ENCODE measurements around the gene GPR158. TPM values are rescaled to one million over a fixed set of nuclear protein-coding genes. Genes with fewer than 3 reads are reported as not detected.

GPR158 gene
- total and polyA plus RNA-seq, 2 experiments from 2014 or later: 0.18 to 0.61 TPM

GRCh38 chr10:25498645-25499044, 323.8 kb downstream of the GPR158 start:
- TF ChIP-seq, protein P1, sequence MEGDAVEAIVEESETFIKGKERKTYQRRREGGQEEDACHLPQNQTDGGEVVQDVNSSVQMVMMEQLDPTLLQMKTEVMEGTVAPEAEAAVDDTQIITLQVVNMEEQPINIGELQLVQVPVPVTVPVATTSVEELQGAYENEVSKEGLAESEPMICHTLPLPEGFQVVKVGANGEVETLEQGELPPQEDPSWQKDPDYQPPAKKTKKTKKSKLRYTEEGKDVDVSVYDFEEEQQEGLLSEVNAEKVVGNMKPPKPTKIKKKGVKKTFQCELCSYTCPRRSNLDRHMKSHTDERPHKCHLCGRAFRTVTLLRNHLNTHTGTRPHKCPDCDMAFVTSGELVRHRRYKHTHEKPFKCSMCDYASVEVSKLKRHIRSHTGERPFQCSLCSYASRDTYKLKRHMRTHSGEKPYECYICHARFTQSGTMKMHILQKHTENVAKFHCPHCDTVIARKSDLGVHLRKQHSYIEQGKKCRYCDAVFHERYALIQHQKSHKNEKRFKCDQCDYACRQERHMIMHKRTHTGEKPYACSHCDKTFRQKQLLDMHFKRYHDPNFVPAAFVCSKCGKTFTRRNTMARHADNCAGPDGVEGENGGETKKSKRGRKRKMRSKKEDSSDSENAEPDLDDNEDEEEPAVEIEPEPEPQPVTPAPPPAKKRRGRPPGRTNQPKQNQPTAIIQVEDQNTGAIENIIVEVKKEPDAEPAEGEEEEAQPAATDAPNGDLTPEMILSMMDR (IDR thresholded peaks at IDR 0.05; ENCODE audit: low read depth, low read length): no peak
- Histone ChIP-seq H3K27me3 (no peaks in the 10 kb centered on the region), H3K36me3 (no peaks in the 10 kb centered on the region), H3K27ac (no peak overlapping the region), H3K4me1 (ENCODE audit: low read depth) (peaks cover 49% of the 10 kb centered on the region), H3K9me3 (ENCODE audit: low read depth) (no peaks in the 10 kb centered on the region), H3K4me3 (no peak overlapping the region)
- DNase-seq (ENCODE audit: low read depth in 1 of 2, low spot score in 1 of 2): no peak

DNA sequence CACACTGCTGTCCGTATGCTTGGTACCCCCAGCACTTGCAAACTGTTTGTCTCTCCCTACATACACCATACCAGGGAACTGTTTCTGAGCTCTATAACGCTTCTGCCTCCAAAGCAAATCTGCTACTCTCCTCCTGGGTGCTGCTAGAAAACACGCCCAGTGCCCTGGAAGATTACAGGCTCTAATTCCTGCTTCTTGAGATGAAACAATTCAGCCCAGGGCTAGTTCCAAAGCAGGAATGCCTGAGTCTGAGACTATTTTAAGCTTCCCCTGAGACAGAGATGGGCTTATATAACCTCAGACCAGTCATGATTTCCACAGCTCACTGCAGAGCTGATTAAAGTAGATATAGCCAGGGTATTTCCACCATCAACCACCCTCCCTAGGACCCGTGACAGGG, 327.1 kb downstream of the GPR158 start:
- Histone ChIP-seq H3K9me3 (ENCODE audit: low read depth) (no peaks in the 10 kb centered on the region), H3K4me1 (ENCODE audit: low read depth) (peaks cover 35% of the 10 kb centered on the region), H3K27me3 (no peaks in the 10 kb centered on the region), H3K27ac (peak overlapping the region; percentile 4), H3K36me3 (no peaks in the 10 kb centered on the region), H3K4me3 (no peak overlapping the region)
- DNase-seq (ENCODE audit: low read depth in 1 of 2, low spot score in 1 of 2): peak; percentile 34 to 59
- TF ChIP-seq, protein P1 (IDR thresholded peaks at IDR 0.05; ENCODE audit: low read depth, low read length): no peak

- H3K27me3 ChIP-seq: no peaks in the 10 kb centered on the region
- peaks cover 35% of the 10 kb centered on the region for H3K4me1 ChIP-seq (ENCODE audit: low read depth)
- H3K27ac ChIP-seq: peak overlapping the region; percentile 13
- H3K9me3 ChIP-seq (ENCODE audit: low read depth): no peaks in the 10 kb centered on the region
- TF ChIP-seq, protein P1 (IDR thresholded peaks at IDR 0.05; ENCODE audit: low read depth, low read length): no peak
- H3K4me3 ChIP-seq: no peak overlapping the region
- no peaks in the 10 kb centered on the region for H3K36me3 ChIP-seq
- no peak for DNase-seq (ENCODE audit: low read depth in 1 of 2, low spot score in 1 of 2)
Observed at GRCh38 chr10:25502453-25502852, 327.7 kb downstream of the GPR158 start.

GRCh38 chr10:25504306-25504705, 329.5 kb downstream of the GPR158 start:
- TF ChIP-seq, protein P1 (IDR thresholded peaks at IDR 0.05; ENCODE audit: low read depth, low read length): no peak
- no peak for DNase-seq (ENCODE audit: low read depth in 1 of 2, low spot score in 1 of 2)
- Histone ChIP-seq H3K4me1 (ENCODE audit: low read depth) (peaks cover 53% of the 10 kb centered on the region), H3K36me3 (no peaks in the 10 kb centered on the region), H3K9me3 (ENCODE audit: low read depth) (no peaks in the 10 kb centered on the region), H3K27me3 (no peaks in the 10 kb centered on the region), H3K27ac (no peak overlapping the region), H3K4me3 (no peak overlapping the region)

DNA sequence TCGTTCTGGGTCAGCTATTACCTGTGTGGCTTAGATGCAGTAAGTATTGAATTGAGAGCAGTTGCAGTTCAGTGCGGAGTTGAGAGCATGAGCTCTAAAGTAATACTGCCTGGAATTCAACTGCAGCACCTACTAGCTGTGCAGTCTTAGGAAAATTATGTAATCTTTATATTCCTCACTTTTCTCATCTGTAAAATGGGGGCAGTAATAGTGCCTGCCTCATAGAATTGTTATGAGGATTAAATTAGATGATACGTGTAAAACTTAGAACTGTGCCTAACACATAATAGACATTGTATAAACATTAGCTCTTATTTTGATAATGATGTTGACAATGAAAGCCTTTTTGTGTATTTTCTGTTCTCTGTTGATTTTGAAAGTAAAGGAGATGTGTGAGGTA, 330.0 kb downstream of the GPR158 start:
- DNase-seq (ENCODE audit: low read depth in 1 of 2, low spot score in 1 of 2): no peak
- Histone ChIP-seq H3K9me3 (ENCODE audit: low read depth) (no peaks in the 10 kb centered on the region), H3K4me3 (no peak overlapping the region), H3K36me3 (no peaks in the 10 kb centered on the region), H3K4me1 (ENCODE audit: low read depth) (peaks cover 53% of the 10 kb centered on the region), H3K27me3 (no peaks in the 10 kb centered on the region), H3K27ac (no peak overlapping the region)
- TF ChIP-seq, protein P1 (IDR thresholded peaks at IDR 0.05; ENCODE audit: low read depth, low read length): no peak

DNA sequence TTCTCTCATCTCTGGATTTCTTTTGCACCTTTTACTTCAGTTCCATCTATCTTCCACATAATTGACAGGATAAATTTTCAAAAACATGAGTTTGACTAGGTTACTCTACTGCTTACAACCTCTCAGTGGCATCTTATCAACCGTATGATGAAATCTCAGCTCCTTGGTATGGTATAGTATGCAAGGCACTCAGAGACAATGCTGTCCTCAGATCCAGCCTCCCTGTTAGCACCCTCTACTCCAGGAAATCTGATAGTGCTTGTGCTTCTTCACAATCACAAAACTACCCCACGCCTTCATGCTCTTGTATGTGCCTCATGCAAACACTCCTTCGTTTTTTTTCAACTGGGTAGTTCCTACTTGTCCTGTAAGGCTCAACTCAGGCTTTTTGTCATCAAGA, 330.7 kb downstream of the GPR158 start:
- H3K36me3 ChIP-seq: no peaks in the 10 kb centered on the region
- DNase-seq (ENCODE audit: low read depth in 1 of 2, low spot score in 1 of 2): peak in 1 of 2 donors; percentile 47
- TF ChIP-seq, protein P1 (IDR thresholded peaks at IDR 0.05; ENCODE audit: low read depth, low read length): no peak
- peaks cover 53% of the 10 kb centered on the region for H3K4me1 ChIP-seq (ENCODE audit: low read depth)
- H3K4me3 ChIP-seq: no peak overlapping the region
- no peaks in the 10 kb centered on the region for H3K27me3 ChIP-seq
- no peaks in the 10 kb centered on the region for H3K9me3 ChIP-seq (ENCODE audit: low read depth)
- H3K27ac ChIP-seq: no peak overlapping the region

All from cardiac muscle cell (in vitro differentiated cells and primary cell).